Progenitor cell of endocrine pancreas (in vitro differentiated cells): ENCODE results near the gene SAMD4A. TPM values are rescaled to one million over a fixed set of nuclear protein-coding genes. Genes with fewer than 3 reads are reported as not detected.

ENCODE experiments used
- DNase-seq: peaks from one replicate; pipeline ENCODE4 v3.0.0; 2021; ENCODE audit warnings: low spot score; ENCODE audit not compliant: unreplicated experiment
- H3K27ac Mint-ChIP-seq: 2 replicates; pipeline ENCODE4 v1.8.0; 2021; ENCODE audit warnings: mild to moderate bottlenecking, moderate library complexity, mixed read lengths
- H3K27me3 Mint-ChIP-seq: 2 replicates; pipeline ENCODE4 v1.8.0; 2021; ENCODE audit warnings: mixed read lengths
- H3K36me3 Mint-ChIP-seq: 2 replicates; pipeline ENCODE4 v1.8.0; 2022; ENCODE audit warnings: mixed read lengths; ENCODE audit not compliant: insufficient read depth
- H3K4me1 Mint-ChIP-seq: 2 replicates; pipeline ENCODE4 v1.8.0; 2021; ENCODE audit warnings: low read depth, mixed read lengths
- H3K4me3 Mint-ChIP-seq: 2 replicates; pipeline ENCODE4 v1.8.0; 2021; ENCODE audit warnings: low read depth, mild to moderate bottlenecking, moderate library complexity, mixed read lengths
- H3K9me3 Mint-ChIP-seq: 2 replicates; pipeline ENCODE4 v1.8.0; 2021; ENCODE audit warnings: low read depth, mixed read lengths
- total RNA-seq: library from RNA; stranded (reverse); gene quantifications from 2 replicates; pipeline ENCODE4 v1.2.1, GENCODE V29; 2021
- TF ChIP-seq, protein P1 (sequence below): fragments of 200-600 bp; sonication (generic); IDR thresholded peaks from one replicate; pipeline ENCODE4 v1.5.0; 2021; ENCODE audit warnings: antibody characterized with exemption, mild to moderate bottlenecking; ENCODE audit not compliant: unreplicated experiment

The SAMD4A gene
- total RNA-seq, 1 donor from 2014 or later, result 9.1 TPM

DNA sequence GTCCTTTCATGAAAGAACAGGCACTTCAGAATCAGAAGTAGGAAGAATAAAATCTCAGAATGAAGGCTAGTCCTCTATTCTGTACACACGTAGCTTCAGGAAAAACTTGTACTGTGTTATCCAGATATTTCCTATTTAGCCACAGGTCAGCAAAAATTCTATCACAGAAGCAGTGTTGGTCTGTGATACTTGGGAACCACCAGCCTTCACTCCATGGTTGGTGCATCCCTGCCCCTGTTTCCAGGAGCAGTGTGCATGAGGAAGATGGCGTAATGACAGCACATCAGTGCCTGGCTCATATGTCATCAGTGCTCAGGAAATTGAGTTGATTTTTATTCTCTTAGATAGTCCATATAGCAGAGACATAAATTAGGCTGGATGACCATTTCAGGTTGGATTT lies 87.7 kb downstream of the SAMD4A start:
- TF ChIP-seq, protein P1, sequence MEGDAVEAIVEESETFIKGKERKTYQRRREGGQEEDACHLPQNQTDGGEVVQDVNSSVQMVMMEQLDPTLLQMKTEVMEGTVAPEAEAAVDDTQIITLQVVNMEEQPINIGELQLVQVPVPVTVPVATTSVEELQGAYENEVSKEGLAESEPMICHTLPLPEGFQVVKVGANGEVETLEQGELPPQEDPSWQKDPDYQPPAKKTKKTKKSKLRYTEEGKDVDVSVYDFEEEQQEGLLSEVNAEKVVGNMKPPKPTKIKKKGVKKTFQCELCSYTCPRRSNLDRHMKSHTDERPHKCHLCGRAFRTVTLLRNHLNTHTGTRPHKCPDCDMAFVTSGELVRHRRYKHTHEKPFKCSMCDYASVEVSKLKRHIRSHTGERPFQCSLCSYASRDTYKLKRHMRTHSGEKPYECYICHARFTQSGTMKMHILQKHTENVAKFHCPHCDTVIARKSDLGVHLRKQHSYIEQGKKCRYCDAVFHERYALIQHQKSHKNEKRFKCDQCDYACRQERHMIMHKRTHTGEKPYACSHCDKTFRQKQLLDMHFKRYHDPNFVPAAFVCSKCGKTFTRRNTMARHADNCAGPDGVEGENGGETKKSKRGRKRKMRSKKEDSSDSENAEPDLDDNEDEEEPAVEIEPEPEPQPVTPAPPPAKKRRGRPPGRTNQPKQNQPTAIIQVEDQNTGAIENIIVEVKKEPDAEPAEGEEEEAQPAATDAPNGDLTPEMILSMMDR, result no peak
- Mint-ChIP-seq H3K27ac (peak overlapping the region; percentile 15), H3K4me1 (peaks cover 13% of the 10 kb centered on the region), H3K9me3 (no peaks in the 10 kb centered on the region), H3K4me3 (no peak overlapping the region), H3K36me3 (no peaks in the 10 kb centered on the region), H3K27me3 (peaks cover 5% of the 10 kb centered on the region)
- DNase-seq, result no peak

DNA sequence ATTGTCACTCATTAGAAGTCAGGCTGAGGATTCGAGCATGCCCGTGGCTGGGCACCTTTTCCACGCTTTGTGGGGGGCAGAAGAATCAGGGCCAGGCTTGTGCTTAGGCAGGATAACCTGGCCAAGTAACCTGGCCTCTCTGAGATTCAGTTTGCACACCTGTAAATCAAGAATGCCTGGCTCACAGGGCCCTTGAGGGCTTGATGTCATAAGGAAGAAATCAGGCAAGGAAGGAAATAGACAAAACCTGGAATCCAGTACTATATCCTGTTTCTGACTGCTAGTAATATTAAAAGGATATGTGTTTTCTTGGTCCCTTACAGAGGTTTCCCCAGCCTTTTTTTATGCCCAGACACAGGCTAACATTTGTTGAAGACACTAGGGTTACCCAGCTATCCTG lies 91.9 kb downstream of the SAMD4A start:
- no peak overlapping the region for H3K4me3 Mint-ChIP-seq
- H3K4me1 Mint-ChIP-seq, result no peaks in the 10 kb centered on the region
- H3K27ac Mint-ChIP-seq, result no peak overlapping the region
- H3K36me3 Mint-ChIP-seq, result no peaks in the 10 kb centered on the region
- no peak for DNase-seq
- TF ChIP-seq, protein P1, result no peak
- no peaks in the 10 kb centered on the region for H3K27me3 Mint-ChIP-seq
- H3K9me3 Mint-ChIP-seq, result no peaks in the 10 kb centered on the region

DNA sequence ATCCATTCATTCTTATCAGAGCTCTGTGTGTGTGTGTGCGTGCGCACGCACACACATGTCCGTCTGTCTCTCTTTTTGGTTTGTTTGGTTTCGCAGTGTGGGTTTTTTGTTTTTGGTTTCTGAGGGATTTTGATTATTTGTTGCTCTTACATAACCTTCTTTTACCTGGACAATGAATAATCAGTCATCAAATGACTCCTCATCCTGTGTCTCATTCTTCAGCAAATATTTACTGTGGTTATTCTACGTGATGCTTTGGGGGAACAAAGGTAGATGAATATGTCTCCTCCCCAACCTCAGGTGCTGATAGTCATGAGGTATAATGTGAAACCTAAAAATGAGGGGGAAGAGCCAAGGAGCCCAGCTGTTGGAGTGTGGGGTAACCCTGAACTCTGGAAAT lies 92.4 kb downstream of the SAMD4A start:
- no peaks in the 10 kb centered on the region for H3K27me3 Mint-ChIP-seq
- no peak overlapping the region for H3K27ac Mint-ChIP-seq
- H3K36me3 Mint-ChIP-seq, result no peaks in the 10 kb centered on the region
- no peaks in the 10 kb centered on the region for H3K4me1 Mint-ChIP-seq
- TF ChIP-seq, protein P1, result no peak
- H3K4me3 Mint-ChIP-seq, result no peak overlapping the region
- H3K9me3 Mint-ChIP-seq, result no peaks in the 10 kb centered on the region
- DNase-seq, result no peak

DNA sequence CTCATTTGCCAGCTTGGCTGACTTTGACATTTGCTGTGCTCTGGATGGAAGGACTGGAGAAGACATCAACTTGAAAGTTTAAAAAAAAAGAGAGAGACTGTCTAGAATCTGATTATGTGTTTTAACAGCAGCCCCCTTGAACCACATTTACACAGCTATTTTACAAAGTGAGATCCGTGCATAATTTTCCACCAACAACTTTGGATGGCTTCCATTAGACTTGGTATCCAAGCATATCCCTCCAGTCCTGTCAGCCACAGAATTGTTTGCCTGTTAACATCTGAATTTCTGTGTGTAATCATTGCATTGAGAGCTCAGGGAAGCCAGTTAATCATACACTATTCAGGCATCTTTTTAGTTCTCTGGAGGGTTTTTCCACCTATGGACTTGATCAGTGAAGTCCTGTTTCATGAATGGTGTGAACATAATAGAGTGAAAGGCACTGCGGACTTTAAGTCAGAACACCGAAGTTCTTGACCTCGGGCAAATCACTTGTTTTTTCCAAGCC lies 93.7 kb downstream of the SAMD4A start:
- no peaks in the 10 kb centered on the region for H3K4me1 Mint-ChIP-seq
- no peaks in the 10 kb centered on the region for H3K36me3 Mint-ChIP-seq
- no peak overlapping the region for H3K4me3 Mint-ChIP-seq
- TF ChIP-seq, protein P1, result no peak
- no peaks in the 10 kb centered on the region for H3K9me3 Mint-ChIP-seq
- no peak overlapping the region for H3K27ac Mint-ChIP-seq
- DNase-seq, result no peak
- no peaks in the 10 kb centered on the region for H3K27me3 Mint-ChIP-seq

DNA sequence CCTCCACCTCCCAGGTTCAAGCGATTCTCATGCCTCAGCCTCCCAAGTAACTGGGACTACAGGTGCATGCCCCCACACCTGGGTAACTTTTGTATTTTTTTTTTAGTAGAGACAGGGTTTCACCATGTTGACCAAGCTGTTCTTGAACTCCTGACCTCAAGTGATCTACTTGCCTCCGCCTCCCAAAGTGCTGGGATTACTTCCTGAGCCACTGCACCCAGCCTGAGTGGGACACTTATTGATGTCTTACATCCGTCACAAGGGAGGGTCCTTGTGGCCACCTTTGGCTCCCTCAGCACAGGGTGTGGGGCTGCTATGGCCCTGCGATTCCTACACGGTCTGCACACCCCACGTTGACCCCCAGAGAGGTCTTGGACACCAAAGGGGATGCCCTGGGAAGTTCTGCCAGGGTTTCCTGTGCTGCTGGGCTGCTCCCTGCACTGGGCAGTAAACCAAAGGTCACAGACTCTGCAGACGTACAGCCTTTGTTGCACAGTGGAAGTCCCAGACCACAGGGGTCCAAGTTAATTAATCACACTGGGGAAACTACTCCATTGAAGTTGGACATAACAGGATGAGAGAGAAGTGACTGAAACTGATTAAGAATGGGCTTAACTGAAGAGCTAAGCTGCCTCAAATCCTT lies 95.7 kb downstream of the SAMD4A start:
- Mint-ChIP-seq H3K36me3 (no peaks in the 10 kb centered on the region), H3K27ac (no peak overlapping the region), H3K4me3 (no peak overlapping the region), H3K9me3 (no peaks in the 10 kb centered on the region), H3K27me3 (no peaks in the 10 kb centered on the region), H3K4me1 (no peaks in the 10 kb centered on the region)
- TF ChIP-seq, protein P1, result no peak
- no peak for DNase-seq
